HCT116 (cell line): ENCODE results near the gene SEPTIN3.

Experiments used
- ELF1 ChIP-seq: IDR thresholded peaks from 2 replicates; pipeline ENCODE4 v1.6.1; 2012; ENCODE audit warnings: low read depth, borderline replicate concordance
- EZH2 ChIP-seq: fragments of 200-600 bp; sonication (generic); IDR thresholded peaks from 2 replicates; pipeline ENCODE4 v1.6.1; 2017; ENCODE audit warnings: antibody characterized with exemption, mixed run types
- EZH2phosphoT487 ChIP-seq: fragments of 200-600 bp; IDR thresholded peaks from 2 replicates; pipeline ENCODE4 v1.6.1; 2018; ENCODE audit warnings: antibody characterized with exemption, borderline replicate concordance
- FOSL1 ChIP-seq: IDR thresholded peaks from 2 replicates; pipeline ENCODE4 v1.6.1; 2012; ENCODE audit warnings: low read depth
- JUND ChIP-seq: IDR thresholded peaks from 2 replicates; pipeline ENCODE4 v1.6.1; 2012
- POLR2A ChIP-seq: IDR thresholded peaks from 2 replicates; pipeline ENCODE4 v1.7.0; 2011; ENCODE audit warnings: borderline replicate concordance; ENCODE audit not compliant: insufficient read depth, insufficient read length; ENCODE audit errors: extremely low read depth
- POLR2AphosphoS5 ChIP-seq: IDR thresholded peaks from 2 replicates; pipeline ENCODE4 v1.6.1; 2011; ENCODE audit warnings: mild to moderate bottlenecking, low read depth, low read length, moderate library complexity
- YY1 ChIP-seq: IDR thresholded peaks from 2 replicates; pipeline ENCODE4 v1.6.1; 2011; ENCODE audit warnings: low read length, low read depth, moderate library complexity, mild to moderate bottlenecking; ENCODE audit not compliant: insufficient replicate concordance; ENCODE audit errors: extremely low read depth
- TF ChIP-seq, protein P1 (sequence below): IDR thresholded peaks from 2 replicates; pipeline ENCODE4 v1.6.1; 2011; ENCODE audit warnings: mild to moderate bottlenecking, low read length, moderate library complexity; ENCODE audit not compliant: insufficient replicate concordance; ENCODE audit errors: extremely low read depth
- TF ChIP-seq, protein P2 (sequence below), 3 experiments: fragments of 200-600 bp in 1 of 3; sonication (generic) in 1 of 3; IDR thresholded peaks in 2 of 3; conservative IDR thresholded peaks in 1 of 3; 2 replicates each; pipeline ENCODE4 v1.5.1; 2012 to 2017; ENCODE audit warnings: low read depth in 2 of 3, low read length in 2 of 3, antibody characterized with exemption in 1 of 3, borderline replicate concordance in 1 of 3, control low read depth in 1 of 3, mild to moderate bottlenecking in 1 of 3, mixed read lengths in 1 of 3, mixed run types in 1 of 3, moderate library complexity in 1 of 3; ENCODE audit not compliant: insufficient read depth in 1 of 3

DNA sequence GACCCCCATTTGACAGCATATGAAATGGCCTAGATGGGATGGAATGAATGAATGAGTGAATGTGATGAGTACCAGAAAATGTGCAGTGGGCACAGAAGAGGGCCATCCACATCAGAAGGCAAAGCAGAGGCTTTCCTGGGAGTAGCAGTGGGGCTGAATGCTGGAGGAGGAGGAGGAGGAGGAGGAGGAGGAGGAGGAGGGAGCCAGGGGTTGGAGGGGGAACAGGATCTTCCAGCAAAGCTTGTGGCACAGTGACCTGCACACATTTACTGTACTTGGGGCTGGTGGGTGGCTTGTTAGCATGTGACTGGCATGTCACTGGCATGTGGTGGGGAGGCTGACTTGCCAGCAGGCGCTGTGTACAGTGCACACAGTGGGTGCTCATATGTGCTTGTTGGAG is 9.5 kb downstream of the SEPTIN3 start:
- no peak for TF ChIP-seq POLR2AphosphoS5
- TF ChIP-seq, protein P1, sequence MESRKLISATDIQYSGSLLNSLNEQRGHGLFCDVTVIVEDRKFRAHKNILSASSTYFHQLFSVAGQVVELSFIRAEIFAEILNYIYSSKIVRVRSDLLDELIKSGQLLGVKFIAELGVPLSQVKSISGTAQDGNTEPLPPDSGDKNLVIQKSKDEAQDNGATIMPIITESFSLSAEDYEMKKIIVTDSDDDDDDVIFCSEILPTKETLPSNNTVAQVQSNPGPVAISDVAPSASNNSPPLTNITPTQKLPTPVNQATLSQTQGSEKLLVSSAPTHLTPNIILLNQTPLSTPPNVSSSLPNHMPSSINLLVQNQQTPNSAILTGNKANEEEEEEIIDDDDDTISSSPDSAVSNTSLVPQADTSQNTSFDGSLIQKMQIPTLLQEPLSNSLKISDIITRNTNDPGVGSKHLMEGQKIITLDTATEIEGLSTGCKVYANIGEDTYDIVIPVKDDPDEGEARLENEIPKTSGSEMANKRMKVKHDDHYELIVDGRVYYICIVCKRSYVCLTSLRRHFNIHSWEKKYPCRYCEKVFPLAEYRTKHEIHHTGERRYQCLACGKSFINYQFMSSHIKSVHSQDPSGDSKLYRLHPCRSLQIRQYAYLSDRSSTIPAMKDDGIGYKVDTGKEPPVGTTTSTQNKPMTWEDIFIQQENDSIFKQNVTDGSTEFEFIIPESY = no peak
- no peak for TF ChIP-seq YY1
- no peak for TF ChIP-seq JUND
- TF ChIP-seq, protein P2, sequence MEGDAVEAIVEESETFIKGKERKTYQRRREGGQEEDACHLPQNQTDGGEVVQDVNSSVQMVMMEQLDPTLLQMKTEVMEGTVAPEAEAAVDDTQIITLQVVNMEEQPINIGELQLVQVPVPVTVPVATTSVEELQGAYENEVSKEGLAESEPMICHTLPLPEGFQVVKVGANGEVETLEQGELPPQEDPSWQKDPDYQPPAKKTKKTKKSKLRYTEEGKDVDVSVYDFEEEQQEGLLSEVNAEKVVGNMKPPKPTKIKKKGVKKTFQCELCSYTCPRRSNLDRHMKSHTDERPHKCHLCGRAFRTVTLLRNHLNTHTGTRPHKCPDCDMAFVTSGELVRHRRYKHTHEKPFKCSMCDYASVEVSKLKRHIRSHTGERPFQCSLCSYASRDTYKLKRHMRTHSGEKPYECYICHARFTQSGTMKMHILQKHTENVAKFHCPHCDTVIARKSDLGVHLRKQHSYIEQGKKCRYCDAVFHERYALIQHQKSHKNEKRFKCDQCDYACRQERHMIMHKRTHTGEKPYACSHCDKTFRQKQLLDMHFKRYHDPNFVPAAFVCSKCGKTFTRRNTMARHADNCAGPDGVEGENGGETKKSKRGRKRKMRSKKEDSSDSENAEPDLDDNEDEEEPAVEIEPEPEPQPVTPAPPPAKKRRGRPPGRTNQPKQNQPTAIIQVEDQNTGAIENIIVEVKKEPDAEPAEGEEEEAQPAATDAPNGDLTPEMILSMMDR (IDR thresholded peaks at IDR 0.05 in 2 of 3, conservative IDR thresholded peaks at IDR 0.05 in 1 of 3; ENCODE audit: borderline replicate concordance in 1 of 3, insufficient read depth in 1 of 3, low read depth in 2 of 3, low read length in 2 of 3) = no peak
- no peak for TF ChIP-seq POLR2A
- TF ChIP-seq EZH2 = no peak
- no peak for TF ChIP-seq ELF1
- no peak for TF ChIP-seq EZH2phosphoT487
- TF ChIP-seq FOSL1 = no peak
